ENCODE data around the gene IRF9. TPM values are rescaled to one million over a fixed set of nuclear protein-coding genes. Genes with fewer than 3 reads are reported as not detected.

The IRF9 gene
- total and polyA plus RNA-seq, 2 of the 13 experiments (the other 11 are each of a cell fraction or from before 2014, with no cell fraction given), result 14.9 to 49.7 TPM

GRCh38 chr14:24211311-24211710 lies 50.2 kb downstream of the IRF9 start (continued):
- TF ChIP-seq, protein P1, sequence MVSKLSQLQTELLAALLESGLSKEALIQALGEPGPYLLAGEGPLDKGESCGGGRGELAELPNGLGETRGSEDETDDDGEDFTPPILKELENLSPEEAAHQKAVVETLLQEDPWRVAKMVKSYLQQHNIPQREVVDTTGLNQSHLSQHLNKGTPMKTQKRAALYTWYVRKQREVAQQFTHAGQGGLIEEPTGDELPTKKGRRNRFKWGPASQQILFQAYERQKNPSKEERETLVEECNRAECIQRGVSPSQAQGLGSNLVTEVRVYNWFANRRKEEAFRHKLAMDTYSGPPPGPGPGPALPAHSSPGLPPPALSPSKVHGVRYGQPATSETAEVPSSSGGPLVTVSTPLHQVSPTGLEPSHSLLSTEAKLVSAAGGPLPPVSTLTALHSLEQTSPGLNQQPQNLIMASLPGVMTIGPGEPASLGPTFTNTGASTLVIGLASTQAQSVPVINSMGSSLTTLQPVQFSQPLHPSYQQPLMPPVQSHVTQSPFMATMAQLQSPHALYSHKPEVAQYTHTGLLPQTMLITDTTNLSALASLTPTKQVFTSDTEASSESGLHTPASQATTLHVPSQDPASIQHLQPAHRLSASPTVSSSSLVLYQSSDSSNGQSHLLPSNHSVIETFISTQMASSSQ (IDR thresholded peaks at IDR 0.05; ENCODE audit: low read depth), result no peak
- TF ChIP-seq, protein P1 (CRISPR knock-in tag; IDR thresholded peaks at IDR 0.05; ENCODE audit: borderline replicate concordance), result no peak
- TF ChIP-seq, protein P2, sequence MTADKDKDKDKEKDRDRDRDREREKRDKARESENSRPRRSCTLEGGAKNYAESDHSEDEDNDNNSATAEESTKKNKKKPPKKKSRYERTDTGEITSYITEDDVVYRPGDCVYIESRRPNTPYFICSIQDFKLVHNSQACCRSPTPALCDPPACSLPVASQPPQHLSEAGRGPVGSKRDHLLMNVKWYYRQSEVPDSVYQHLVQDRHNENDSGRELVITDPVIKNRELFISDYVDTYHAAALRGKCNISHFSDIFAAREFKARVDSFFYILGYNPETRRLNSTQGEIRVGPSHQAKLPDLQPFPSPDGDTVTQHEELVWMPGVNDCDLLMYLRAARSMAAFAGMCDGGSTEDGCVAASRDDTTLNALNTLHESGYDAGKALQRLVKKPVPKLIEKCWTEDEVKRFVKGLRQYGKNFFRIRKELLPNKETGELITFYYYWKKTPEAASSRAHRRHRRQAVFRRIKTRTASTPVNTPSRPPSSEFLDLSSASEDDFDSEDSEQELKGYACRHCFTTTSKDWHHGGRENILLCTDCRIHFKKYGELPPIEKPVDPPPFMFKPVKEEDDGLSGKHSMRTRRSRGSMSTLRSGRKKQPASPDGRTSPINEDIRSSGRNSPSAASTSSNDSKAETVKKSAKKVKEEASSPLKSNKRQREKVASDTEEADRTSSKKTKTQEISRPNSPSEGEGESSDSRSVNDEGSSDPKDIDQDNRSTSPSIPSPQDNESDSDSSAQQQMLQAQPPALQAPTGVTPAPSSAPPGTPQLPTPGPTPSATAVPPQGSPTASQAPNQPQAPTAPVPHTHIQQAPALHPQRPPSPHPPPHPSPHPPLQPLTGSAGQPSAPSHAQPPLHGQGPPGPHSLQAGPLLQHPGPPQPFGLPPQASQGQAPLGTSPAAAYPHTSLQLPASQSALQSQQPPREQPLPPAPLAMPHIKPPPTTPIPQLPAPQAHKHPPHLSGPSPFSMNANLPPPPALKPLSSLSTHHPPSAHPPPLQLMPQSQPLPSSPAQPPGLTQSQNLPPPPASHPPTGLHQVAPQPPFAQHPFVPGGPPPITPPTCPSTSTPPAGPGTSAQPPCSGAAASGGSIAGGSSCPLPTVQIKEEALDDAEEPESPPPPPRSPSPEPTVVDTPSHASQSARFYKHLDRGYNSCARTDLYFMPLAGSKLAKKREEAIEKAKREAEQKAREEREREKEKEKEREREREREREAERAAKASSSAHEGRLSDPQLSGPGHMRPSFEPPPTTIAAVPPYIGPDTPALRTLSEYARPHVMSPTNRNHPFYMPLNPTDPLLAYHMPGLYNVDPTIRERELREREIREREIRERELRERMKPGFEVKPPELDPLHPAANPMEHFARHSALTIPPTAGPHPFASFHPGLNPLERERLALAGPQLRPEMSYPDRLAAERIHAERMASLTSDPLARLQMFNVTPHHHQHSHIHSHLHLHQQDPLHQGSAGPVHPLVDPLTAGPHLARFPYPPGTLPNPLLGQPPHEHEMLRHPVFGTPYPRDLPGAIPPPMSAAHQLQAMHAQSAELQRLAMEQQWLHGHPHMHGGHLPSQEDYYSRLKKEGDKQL (CRISPR knock-in tag; IDR thresholded peaks at IDR 0.05; ENCODE audit: low read depth), result no peak
- TF ChIP-seq RBFOX2 (IDR thresholded peaks at IDR 0.05; ENCODE audit: low read depth, low read length), result peak; percentile 40; the same call in 1 of the 2 replicates
- TF ChIP-seq, protein P3, sequence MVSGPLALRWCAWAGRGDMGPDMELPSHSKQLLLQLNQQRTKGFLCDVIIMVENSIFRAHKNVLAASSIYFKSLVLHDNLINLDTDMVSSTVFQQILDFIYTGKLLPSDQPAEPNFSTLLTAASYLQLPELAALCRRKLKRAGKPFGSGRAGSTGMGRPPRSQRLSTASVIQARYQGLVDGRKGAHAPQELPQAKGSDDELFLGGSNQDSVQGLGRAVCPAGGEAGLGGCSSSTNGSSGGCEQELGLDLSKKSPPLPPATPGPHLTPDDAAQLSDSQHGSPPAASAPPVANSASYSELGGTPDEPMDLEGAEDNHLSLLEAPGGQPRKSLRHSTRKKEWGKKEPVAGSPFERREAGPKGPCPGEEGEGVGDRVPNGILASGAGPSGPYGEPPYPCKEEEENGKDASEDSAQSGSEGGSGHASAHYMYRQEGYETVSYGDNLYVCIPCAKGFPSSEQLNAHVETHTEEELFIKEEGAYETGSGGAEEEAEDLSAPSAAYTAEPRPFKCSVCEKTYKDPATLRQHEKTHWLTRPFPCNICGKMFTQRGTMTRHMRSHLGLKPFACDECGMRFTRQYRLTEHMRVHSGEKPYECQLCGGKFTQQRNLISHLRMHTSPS (CRISPR knock-in tag; IDR thresholded peaks at IDR 0.05; ENCODE audit: low read depth), result 0 out of 2 replicates have a peak, but pooled peaks have one; percentile 16
- TF ChIP-seq, protein P4, sequence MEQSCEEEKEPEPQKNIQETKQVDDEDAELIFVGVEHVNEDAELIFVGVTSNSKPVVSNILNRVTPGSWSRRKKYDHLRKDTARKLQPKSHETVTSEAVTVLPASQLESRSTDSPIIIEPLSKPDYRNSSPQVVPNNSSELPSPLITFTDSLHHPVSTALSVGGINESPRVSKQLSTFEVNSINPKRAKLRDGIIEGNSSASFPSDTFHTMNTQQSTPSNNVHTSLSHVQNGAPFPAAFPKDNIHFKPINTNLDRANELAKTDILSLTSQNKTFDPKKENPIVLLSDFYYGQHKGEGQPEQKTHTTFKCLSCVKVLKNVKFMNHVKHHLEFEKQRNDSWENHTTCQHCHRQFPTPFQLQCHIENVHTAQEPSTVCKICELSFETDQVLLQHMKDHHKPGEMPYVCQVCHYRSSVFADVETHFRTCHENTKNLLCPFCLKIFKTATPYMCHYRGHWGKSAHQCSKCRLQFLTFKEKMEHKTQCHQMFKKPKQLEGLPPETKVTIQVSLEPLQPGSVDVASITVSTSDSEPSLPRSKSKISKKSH (CRISPR knock-in tag; IDR thresholded peaks at IDR 0.05; ENCODE audit: borderline replicate concordance), result no peak
- no peak for TF ChIP-seq ZNF292 (CRISPR knock-in tag; IDR thresholded peaks at IDR 0.05; ENCODE audit: borderline replicate concordance, low read depth)
- TF ChIP-seq YY1 (IDR thresholded peaks at IDR 0.05; ENCODE audit: insufficient read depth, insufficient replicate concordance, low read depth, low read length), result no peak
- TF ChIP-seq FOSL1 (CRISPR knock-in tag; IDR thresholded peaks at IDR 0.05; ENCODE audit: borderline replicate concordance), result no peak
- no peak for TF ChIP-seq ZBTB8A (CRISPR knock-in tag; IDR thresholded peaks at IDR 0.05; ENCODE audit: borderline replicate concordance, low read depth)
- TF ChIP-seq, protein P5, sequence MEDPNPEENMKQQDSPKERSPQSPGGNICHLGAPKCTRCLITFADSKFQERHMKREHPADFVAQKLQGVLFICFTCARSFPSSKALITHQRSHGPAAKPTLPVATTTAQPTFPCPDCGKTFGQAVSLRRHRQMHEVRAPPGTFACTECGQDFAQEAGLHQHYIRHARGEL (CRISPR knock-in tag; IDR thresholded peaks at IDR 0.05), result 0 out of 2 replicates have a peak, but pooled peaks have one; percentile 36
- no peak for TF ChIP-seq SMC3 (IDR thresholded peaks at IDR 0.05; ENCODE audit: low read length)
- TF ChIP-seq, protein P6, sequence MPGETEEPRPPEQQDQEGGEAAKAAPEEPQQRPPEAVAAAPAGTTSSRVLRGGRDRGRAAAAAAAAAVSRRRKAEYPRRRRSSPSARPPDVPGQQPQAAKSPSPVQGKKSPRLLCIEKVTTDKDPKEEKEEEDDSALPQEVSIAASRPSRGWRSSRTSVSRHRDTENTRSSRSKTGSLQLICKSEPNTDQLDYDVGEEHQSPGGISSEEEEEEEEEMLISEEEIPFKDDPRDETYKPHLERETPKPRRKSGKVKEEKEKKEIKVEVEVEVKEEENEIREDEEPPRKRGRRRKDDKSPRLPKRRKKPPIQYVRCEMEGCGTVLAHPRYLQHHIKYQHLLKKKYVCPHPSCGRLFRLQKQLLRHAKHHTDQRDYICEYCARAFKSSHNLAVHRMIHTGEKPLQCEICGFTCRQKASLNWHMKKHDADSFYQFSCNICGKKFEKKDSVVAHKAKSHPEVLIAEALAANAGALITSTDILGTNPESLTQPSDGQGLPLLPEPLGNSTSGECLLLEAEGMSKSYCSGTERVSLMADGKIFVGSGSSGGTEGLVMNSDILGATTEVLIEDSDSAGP (CRISPR knock-in tag; IDR thresholded peaks at IDR 0.05; ENCODE audit: borderline replicate concordance), result no peak

Measured in HepG2 (cell line).